ENCODE measurements around the gene ZNF335. TPM values are rescaled to one million over a fixed set of nuclear protein-coding genes. Genes with fewer than 3 reads are reported as not detected.

Gene ZNF335
- total and polyA plus RNA-seq, 2 of the 13 experiments (the other 11 are each of a cell fraction or from before 2014, with no cell fraction given) = 9.7 to 13.7 TPM

GRCh38 chr20:45971675-45972499 lies at the start of gene ZNF335 (continued):
- 0 out of 2 replicates have a peak, but pooled peaks have one; percentile 11 for TF ChIP-seq ZNF10 (CRISPR knock-in tag; IDR thresholded peaks at IDR 0.05; ENCODE audit: borderline replicate concordance, low read depth)
- TF ChIP-seq NFYC (CRISPR knock-in tag; IDR thresholded peaks at IDR 0.05) = peak; percentile 53
- TF ChIP-seq ZNF770 (CRISPR knock-in tag; IDR thresholded peaks at IDR 0.05) = peak; percentile 53
- peak; percentile 86 for TF ChIP-seq SALL1 (CRISPR knock-in tag; IDR thresholded peaks at IDR 0.05)
- TF ChIP-seq FOXC1 (CRISPR knock-in tag; IDR thresholded peaks at IDR 0.05; ENCODE audit: borderline replicate concordance) = peak; percentile 88
- peak; percentile 84 for TF ChIP-seq SMYD3 (CRISPR knock-in tag; IDR thresholded peaks at IDR 0.05)
- TF ChIP-seq ISL2 (CRISPR knock-in tag; IDR thresholded peaks at IDR 0.05) = peak; percentile 80; the same call in 1 of the 2 replicates
- peak; percentile 93; the same call in 1 of the 2 replicates for TF ChIP-seq KAT7 (CRISPR knock-in tag; IDR thresholded peaks at IDR 0.05; ENCODE audit: borderline replicate concordance)
- TF ChIP-seq ZNF629 (CRISPR knock-in tag; conservative IDR thresholded peaks at IDR 0.05) = peak; percentile 86
- TF ChIP-seq CEBPG (CRISPR knock-in tag; IDR thresholded peaks at IDR 0.05) = peak; percentile 42; the same call in 1 of the 2 replicates
- peak; percentile 89 for TF ChIP-seq TAF15 (IDR thresholded peaks at IDR 0.05; ENCODE audit: low read depth, low read length, poor library complexity, severe bottlenecking)
- 0 out of 2 replicates have a peak, but pooled peaks have one; percentile 17 for TF ChIP-seq BCL6 (CRISPR knock-in tag; IDR thresholded peaks at IDR 0.05)
- TF ChIP-seq ARNT (IDR thresholded peaks at IDR 0.05) = no peak
- peak; percentile 74 for TF ChIP-seq NR2F6 (IDR thresholded peaks at IDR 0.05)
- TF ChIP-seq NR2F6 (CRISPR knock-in tag; IDR thresholded peaks at IDR 0.05) = peak; percentile 64
- TF ChIP-seq ZSCAN31 (CRISPR knock-in tag; IDR thresholded peaks at IDR 0.05; ENCODE audit: low read depth) = peak; percentile 81
- peak; percentile 85 for TF ChIP-seq GATAD1 (CRISPR knock-in tag; IDR thresholded peaks at IDR 0.05)
- no peak for TF ChIP-seq ZNF367 (CRISPR knock-in tag; IDR thresholded peaks at IDR 0.05; ENCODE audit: borderline replicate concordance)
- TF ChIP-seq THYN1 (CRISPR knock-in tag; IDR thresholded peaks at IDR 0.05; ENCODE audit: borderline replicate concordance, low read depth) = no peak
- peak; percentile 78 for TF ChIP-seq ARID3A (IDR thresholded peaks at IDR 0.05; ENCODE audit: low read depth, low read length)
- TF ChIP-seq NFYB (CRISPR knock-in tag; IDR thresholded peaks at IDR 0.05) = no peak; the same call in none of the 2 replicates
- peak; percentile 80; the same call in 1 of the 2 replicates for TF ChIP-seq ZBTB14 (CRISPR knock-in tag; IDR thresholded peaks at IDR 0.05)
- TF ChIP-seq HMGA1 (CRISPR knock-in tag; conservative IDR thresholded peaks at IDR 0.05) = no peak
- TF ChIP-seq ZNF574 (CRISPR knock-in tag; IDR thresholded peaks at IDR 0.05) = peak; percentile 84

Measured in HepG2 (cell line).